HEK293 (cell line): Measurements from ENCODE around the gene KLLN.

ENCODE experiments used
- CTCF ChIA-PET: fragments of 350-600 bp; formaldehyde crosslinking; extraction: SDS; loops from one replicate; lab custom pipeline; 2021; ENCODE audit warnings: antibody characterized with exemption; lab: Yijun Ruan, JAX
- POLR2A ChIA-PET: fragments of 300-600 bp; formaldehyde crosslinking; extraction: SDS; loops from one replicate; lab custom pipeline; 2020; ENCODE audit warnings: antibody characterized with exemption, inconsistent platforms; lab: Yijun Ruan, JAX
- H3K27ac ChIP-seq: fragments of 200-500 bp; sonication (Bioruptor generic); 2 replicates; pipeline ENCODE4 v1.5.1; 2014; ENCODE audit warnings: low read depth, low read length, control low read depth, inconsistent platforms; ENCODE audit errors: extremely low read depth
- H3K36me3 ChIP-seq, 2 experiments: fragments of 200-500 bp in 1 of 2; sonication (Bioruptor generic) in 1 of 2; 1 replicate in 1 of 2; 2 replicates in 1 of 2; pipeline ENCODE4 v1.5.1; 2014 to 2017; ENCODE audit warnings: inconsistent platforms in 2 of 2, low read length in 2 of 2; ENCODE audit not compliant: control insufficient read depth in 2 of 2, insufficient read depth in 1 of 2
- H3K4me1 ChIP-seq: fragments of 200-500 bp; sonication (Bioruptor generic); 2 replicates; pipeline ENCODE4 v1.5.1; 2014; ENCODE audit warnings: mild to moderate bottlenecking, low read length, inconsistent platforms; ENCODE audit not compliant: control insufficient read depth, insufficient read depth
- H3K4me3 ChIP-seq: 2 replicates; pipeline ENCODE4 v1.5.1; 2011; ENCODE audit warnings: low read depth, mild to moderate bottlenecking, control low read depth, low read length, moderate library complexity
- H3K9me3 ChIP-seq: fragments of 200-500 bp; sonication (Bioruptor generic); 2 replicates; pipeline ENCODE4 v1.5.1; 2014; ENCODE audit warnings: low read depth, low read length, inconsistent platforms; ENCODE audit not compliant: control insufficient read depth, insufficient read depth
- BCL11A ChIP-seq: fragments of 450-650 bp; formaldehyde crosslinking; IDR thresholded peaks from 2 replicates; pipeline ENCODE4 v1.5.1; 2016; ENCODE audit warnings: low read depth, missing biosample characterization, missing genetic modification characterization
- KLF7 ChIP-seq: fragments of 450-650 bp; formaldehyde crosslinking; IDR thresholded peaks from 2 replicates; pipeline ENCODE4 v1.5.1; 2016; ENCODE audit warnings: missing biosample characterization, missing genetic modification characterization, borderline replicate concordance
- MZF1 ChIP-seq: fragments of 450-650 bp; formaldehyde crosslinking; IDR thresholded peaks from 2 replicates; pipeline ENCODE4 v1.5.1; 2017; ENCODE audit warnings: missing biosample characterization, missing genetic modification characterization, borderline replicate concordance
- OVOL3 ChIP-seq: fragments of 450-650 bp; formaldehyde crosslinking; IDR thresholded peaks from 2 replicates; pipeline ENCODE4 v1.5.1; 2016; ENCODE audit warnings: missing biosample characterization, missing genetic modification characterization
- SCRT2 ChIP-seq: fragments of 450-650 bp; formaldehyde crosslinking; IDR thresholded peaks from 2 replicates; pipeline ENCODE4 v1.5.1; 2016; ENCODE audit warnings: missing biosample characterization, missing genetic modification characterization
- SP7 ChIP-seq: fragments of 450-650 bp; formaldehyde crosslinking; IDR thresholded peaks from 2 replicates; pipeline ENCODE4 v1.5.1; 2016; ENCODE audit warnings: missing biosample characterization, missing genetic modification characterization
- TRIM28 ChIP-seq: IDR thresholded peaks from 2 replicates; pipeline ENCODE4 v1.6.1; 2011; ENCODE audit warnings: low read length, control low read depth, borderline replicate concordance
- ZBTB21 ChIP-seq: fragments of 450-650 bp; formaldehyde crosslinking; IDR thresholded peaks from 2 replicates; pipeline ENCODE4 v1.5.1; 2017; ENCODE audit warnings: missing biosample characterization, missing genetic modification characterization
- ZFHX2 ChIP-seq: fragments of 450-650 bp; formaldehyde crosslinking; conservative IDR thresholded peaks from 2 replicates; pipeline ENCODE4 v1.5.1; 2016; ENCODE audit warnings: missing biosample characterization, missing genetic modification characterization
- ZIC2 ChIP-seq: fragments of 450-650 bp; formaldehyde crosslinking; IDR thresholded peaks from 2 replicates; pipeline ENCODE4 v1.5.1; 2016; ENCODE audit warnings: missing biosample characterization, missing genetic modification characterization
- ZNF112 ChIP-seq: fragments of 450-650 bp; formaldehyde crosslinking; IDR thresholded peaks from 2 replicates; pipeline ENCODE4 v1.5.0; 2017; ENCODE audit warnings: missing biosample characterization, missing genetic modification characterization
- ZNF157 ChIP-seq: fragments of 450-650 bp; formaldehyde crosslinking; IDR thresholded peaks from 2 replicates; pipeline ENCODE4 v1.5.1; 2016; ENCODE audit warnings: missing biosample characterization, missing genetic modification characterization
- ZNF16 ChIP-seq: fragments of 450-650 bp; formaldehyde crosslinking; IDR thresholded peaks from 2 replicates; pipeline ENCODE4 v1.5.1; 2016; ENCODE audit warnings: low read depth, missing biosample characterization, missing genetic modification characterization
- ZNF239 ChIP-seq: fragments of 450-650 bp; formaldehyde crosslinking; IDR thresholded peaks from 2 replicates; pipeline ENCODE4 v1.5.1; 2016; ENCODE audit warnings: missing biosample characterization, missing genetic modification characterization
- ZNF24 ChIP-seq: fragments of 450-650 bp; formaldehyde crosslinking; IDR thresholded peaks from 2 replicates; pipeline ENCODE4 v1.5.1; 2016; ENCODE audit warnings: missing biosample characterization, missing genetic modification characterization
- ZNF274 ChIP-seq, 2 experiments: fragments of 200-500 bp in 1 of 2; fragments of 450-650 bp in 1 of 2; sonication (Bioruptor generic) in 1 of 2; formaldehyde crosslinking in 1 of 2; IDR thresholded peaks; 2 replicates each; pipeline versions ENCODE4 v1.5.1 to v1.6.1; 2014 to 2016; ENCODE audit warnings: borderline replicate concordance in 1 of 2, inconsistent platforms in 1 of 2, low read length in 1 of 2, missing biosample characterization in 1 of 2, missing genetic modification characterization in 1 of 2
- ZNF366 ChIP-seq: fragments of 450-650 bp; formaldehyde crosslinking; conservative IDR thresholded peaks from 2 replicates; pipeline ENCODE4 v1.5.1; 2016; ENCODE audit warnings: missing biosample characterization, missing genetic modification characterization
- ZNF404 ChIP-seq: fragments of 450-650 bp; formaldehyde crosslinking; IDR thresholded peaks from 2 replicates; pipeline ENCODE4 v1.5.1; 2017; ENCODE audit warnings: missing biosample characterization, missing genetic modification characterization
- ZNF433 ChIP-seq: fragments of 450-650 bp; formaldehyde crosslinking; IDR thresholded peaks from 2 replicates; pipeline ENCODE4 v1.5.1; 2016; ENCODE audit warnings: missing biosample characterization, missing genetic modification characterization, low read depth
- ZNF530 ChIP-seq: fragments of 450-650 bp; formaldehyde crosslinking; IDR thresholded peaks from 2 replicates; pipeline ENCODE4 v1.5.1; 2016; ENCODE audit warnings: low read depth, missing biosample characterization, missing genetic modification characterization
- ZNF555 ChIP-seq: fragments of 450-650 bp; formaldehyde crosslinking; conservative IDR thresholded peaks from 2 replicates; pipeline ENCODE4 v1.5.1; 2017; ENCODE audit warnings: missing biosample characterization, mild to moderate bottlenecking, missing genetic modification characterization, inconsistent platforms
- ZNF600 ChIP-seq: fragments of 450-650 bp; formaldehyde crosslinking; IDR thresholded peaks from 2 replicates; pipeline ENCODE4 v1.5.1; 2016; ENCODE audit warnings: missing biosample characterization, missing genetic modification characterization
- ZNF654 ChIP-seq: fragments of 450-650 bp; formaldehyde crosslinking; IDR thresholded peaks from 2 replicates; pipeline ENCODE4 v1.5.1; 2016; ENCODE audit warnings: low read depth, missing biosample characterization, missing genetic modification characterization
- ZNF660 ChIP-seq: fragments of 450-650 bp; IDR thresholded peaks from 2 replicates; pipeline ENCODE4 v1.5.1; 2018; ENCODE audit warnings: missing biosample characterization, mild to moderate bottlenecking, missing genetic modification characterization
- ZSCAN16 ChIP-seq: fragments of 450-650 bp; formaldehyde crosslinking; IDR thresholded peaks from 2 replicates; pipeline ENCODE4 v1.5.1; 2016; ENCODE audit warnings: missing biosample characterization, missing genetic modification characterization
- ZSCAN23 ChIP-seq: fragments of 450-650 bp; formaldehyde crosslinking; IDR thresholded peaks from 2 replicates; pipeline ENCODE4 v1.5.1; 2016; ENCODE audit warnings: missing biosample characterization, missing genetic modification characterization
- TF ChIP-seq, protein P1 (sequence below): fragments of 450-650 bp; formaldehyde crosslinking; IDR thresholded peaks from 2 replicates; pipeline ENCODE4 v1.5.1; 2017; ENCODE audit warnings: missing biosample characterization, missing genetic modification characterization
- TF ChIP-seq, protein P2 (sequence below): fragments of 450-650 bp; formaldehyde crosslinking; IDR thresholded peaks from 2 replicates; pipeline ENCODE4 v1.5.1; 2016; ENCODE audit warnings: missing biosample characterization, missing genetic modification characterization, borderline replicate concordance
- TF ChIP-seq, protein P3 (sequence below): fragments of 450-650 bp; formaldehyde crosslinking; IDR thresholded peaks from 2 replicates; pipeline ENCODE4 v1.5.1; 2016; ENCODE audit warnings: missing biosample characterization, missing genetic modification characterization, borderline replicate concordance

KLLN gene

DNA sequence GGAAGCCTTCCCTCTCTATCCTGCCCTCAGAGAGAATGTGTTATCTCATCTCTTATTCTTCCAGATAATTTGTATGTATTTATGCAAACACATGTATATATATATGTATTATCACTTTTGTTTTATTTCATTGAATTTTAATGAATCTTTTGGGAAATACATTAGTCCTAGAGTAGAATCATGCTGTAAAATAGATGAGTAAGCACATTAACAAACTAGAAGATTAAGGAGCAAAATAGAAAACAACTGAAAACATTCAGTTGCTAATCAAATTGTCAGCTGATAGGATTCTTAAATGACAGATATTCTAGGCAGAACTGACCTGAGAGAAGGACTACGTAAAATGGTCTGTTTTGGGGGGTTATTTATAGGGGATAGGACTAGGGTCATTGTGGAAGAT, 11.2 kb downstream of the KLLN start:
- Histone ChIP-seq H3K4me1 (peaks cover 13% of the 10 kb centered on the region), H3K27ac (no peak overlapping the region)
- CTCF ChIA-PET = interaction anchor here (0.6 to 4.5 kb wide), 8 partner anchors 11 to 537 kb away, joined by 3 to 26 read pairs (median 4); no protein-coding TSS in a partner anchor
- TF ChIP-seq ZNF366 (tag by site-specific recombination) (no peak), ZBTB21 (tag by site-specific recombination) (no peak), ZNF157 (no peak), ZNF274 (IDR thresholded peaks at IDR 0.05; ENCODE audit: low read length) (no peak), ZNF274 (tag by site-specific recombination; IDR thresholded peaks at IDR 0.05; ENCODE audit: borderline replicate concordance) (no peak), ZFHX2 (tag by site-specific recombination) (no peak), ZNF404 (tag by site-specific recombination) (no peak), ZNF433 (tag by site-specific recombination) (no peak), SP7 (tag by site-specific recombination) (no peak), ZNF555 (tag by site-specific recombination) (no peak), ZNF24 (tag by site-specific recombination) (no peak), ZNF16 (tag by site-specific recombination) (no peak)
- TF ChIP-seq, protein P1, sequence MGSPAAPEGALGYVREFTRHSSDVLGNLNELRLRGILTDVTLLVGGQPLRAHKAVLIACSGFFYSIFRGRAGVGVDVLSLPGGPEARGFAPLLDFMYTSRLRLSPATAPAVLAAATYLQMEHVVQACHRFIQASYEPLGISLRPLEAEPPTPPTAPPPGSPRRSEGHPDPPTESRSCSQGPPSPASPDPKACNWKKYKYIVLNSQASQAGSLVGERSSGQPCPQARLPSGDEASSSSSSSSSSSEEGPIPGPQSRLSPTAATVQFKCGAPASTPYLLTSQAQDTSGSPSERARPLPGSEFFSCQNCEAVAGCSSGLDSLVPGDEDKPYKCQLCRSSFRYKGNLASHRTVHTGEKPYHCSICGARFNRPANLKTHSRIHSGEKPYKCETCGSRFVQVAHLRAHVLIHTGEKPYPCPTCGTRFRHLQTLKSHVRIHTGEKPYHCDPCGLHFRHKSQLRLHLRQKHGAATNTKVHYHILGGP (tag by site-specific recombination) = no peak
- TF ChIP-seq, protein P2, sequence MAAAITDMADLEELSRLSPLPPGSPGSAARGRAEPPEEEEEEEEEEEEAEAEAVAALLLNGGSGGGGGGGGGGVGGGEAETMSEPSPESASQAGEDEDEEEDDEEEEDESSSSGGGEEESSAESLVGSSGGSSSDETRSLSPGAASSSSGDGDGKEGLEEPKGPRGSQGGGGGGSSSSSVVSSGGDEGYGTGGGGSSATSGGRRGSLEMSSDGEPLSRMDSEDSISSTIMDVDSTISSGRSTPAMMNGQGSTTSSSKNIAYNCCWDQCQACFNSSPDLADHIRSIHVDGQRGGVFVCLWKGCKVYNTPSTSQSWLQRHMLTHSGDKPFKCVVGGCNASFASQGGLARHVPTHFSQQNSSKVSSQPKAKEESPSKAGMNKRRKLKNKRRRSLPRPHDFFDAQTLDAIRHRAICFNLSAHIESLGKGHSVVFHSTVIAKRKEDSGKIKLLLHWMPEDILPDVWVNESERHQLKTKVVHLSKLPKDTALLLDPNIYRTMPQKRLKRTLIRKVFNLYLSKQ (tag by site-specific recombination) = no peak
- TF ChIP-seq, protein P3, sequence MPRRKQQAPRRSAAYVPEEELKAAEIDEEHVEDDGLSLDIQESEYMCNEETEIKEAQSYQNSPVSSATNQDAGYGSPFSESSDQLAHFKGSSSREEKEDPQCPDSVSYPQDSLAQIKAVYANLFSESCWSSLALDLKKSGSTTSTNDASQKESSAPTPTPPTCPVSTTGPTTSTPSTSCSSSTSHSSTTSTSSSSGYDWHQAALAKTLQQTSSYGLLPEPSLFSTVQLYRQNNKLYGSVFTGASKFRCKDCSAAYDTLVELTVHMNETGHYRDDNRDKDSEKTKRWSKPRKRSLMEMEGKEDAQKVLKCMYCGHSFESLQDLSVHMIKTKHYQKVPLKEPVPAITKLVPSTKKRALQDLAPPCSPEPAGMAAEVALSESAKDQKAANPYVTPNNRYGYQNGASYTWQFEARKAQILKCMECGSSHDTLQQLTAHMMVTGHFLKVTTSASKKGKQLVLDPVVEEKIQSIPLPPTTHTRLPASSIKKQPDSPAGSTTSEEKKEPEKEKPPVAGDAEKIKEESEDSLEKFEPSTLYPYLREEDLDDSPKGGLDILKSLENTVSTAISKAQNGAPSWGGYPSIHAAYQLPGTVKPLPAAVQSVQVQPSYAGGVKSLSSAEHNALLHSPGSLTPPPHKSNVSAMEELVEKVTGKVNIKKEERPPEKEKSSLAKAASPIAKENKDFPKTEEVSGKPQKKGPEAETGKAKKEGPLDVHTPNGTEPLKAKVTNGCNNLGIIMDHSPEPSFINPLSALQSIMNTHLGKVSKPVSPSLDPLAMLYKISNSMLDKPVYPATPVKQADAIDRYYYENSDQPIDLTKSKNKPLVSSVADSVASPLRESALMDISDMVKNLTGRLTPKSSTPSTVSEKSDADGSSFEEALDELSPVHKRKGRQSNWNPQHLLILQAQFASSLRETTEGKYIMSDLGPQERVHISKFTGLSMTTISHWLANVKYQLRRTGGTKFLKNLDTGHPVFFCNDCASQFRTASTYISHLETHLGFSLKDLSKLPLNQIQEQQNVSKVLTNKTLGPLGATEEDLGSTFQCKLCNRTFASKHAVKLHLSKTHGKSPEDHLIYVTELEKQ (tag by site-specific recombination) = no peak
- TF ChIP-seq, all 188 proteins: peak for 0
- H3K9me3 ChIP-seq = no peaks in the 10 kb centered on the region
- H3K4me3 ChIP-seq = no peak overlapping the region
- POLR2A ChIA-PET = interaction anchor here (1.4 to 2.3 kb wide), 2 partner anchors 10 kb away, joined by 4 to 7 read pairs; no protein-coding TSS in a partner anchor
- H3K36me3 ChIP-seq = no peaks in the 10 kb centered on the region

DNA sequence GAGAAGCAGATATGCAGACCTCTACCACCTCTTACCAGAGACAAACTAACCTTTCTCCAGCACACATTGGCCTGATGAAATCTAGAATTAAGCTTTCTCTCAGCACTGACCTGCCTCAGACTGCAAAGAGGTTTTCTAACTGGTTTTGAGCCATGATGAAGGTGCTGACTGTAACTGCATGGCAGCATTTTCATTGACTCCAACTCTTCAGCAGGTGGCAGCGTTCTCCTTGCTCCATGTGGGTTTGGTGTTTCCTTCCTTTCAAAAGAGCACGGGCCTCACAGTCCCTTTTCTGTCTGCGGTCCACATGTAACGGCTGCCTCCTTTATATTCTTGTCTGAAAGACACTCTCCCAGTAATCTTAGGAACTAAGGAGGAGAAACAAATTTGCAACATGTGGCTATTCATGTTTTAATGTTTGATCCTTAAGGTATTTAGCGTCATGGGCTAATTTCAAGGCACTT, 12.6 kb downstream of the KLLN start:
- H3K9me3 ChIP-seq = no peaks in the 10 kb centered on the region
- CTCF ChIA-PET = interaction anchor here (0.6 to 4.5 kb wide), 19 partner anchors 8 to 714 kb away, joined by 3 to 26 read pairs (median 3); no protein-coding TSS in a partner anchor
- POLR2A ChIA-PET = interaction anchor here (1.4 to 2.3 kb wide), 3 partner anchors 11 to 33 kb away, joined by 4 to 7 read pairs (median 5); partner anchors contain the start of genes ATAD1, KLLN and PTEN
- H3K4me3 ChIP-seq = no peak overlapping the region
- H3K36me3 ChIP-seq = no peaks in the 10 kb centered on the region
- no peak overlapping the region for H3K27ac ChIP-seq
- peaks cover 17% of the 10 kb centered on the region for H3K4me1 ChIP-seq
- TF ChIP-seq ZNF654 (tag by site-specific recombination) (peak; percentile 92), OVOL3 (no peak), ZFHX2 (tag by site-specific recombination) (no peak), ZNF112 (tag by site-specific recombination) (no peak), ZNF239 (tag by site-specific recombination) (peak; percentile 61; the same call in 1 of the 2 replicates), ZNF660 (peak; percentile 53; the same call in 1 of the 2 replicates), KLF7 (tag by site-specific recombination) (no peak), ZNF600 (tag by site-specific recombination) (0 out of 2 replicates have a peak, but pooled peaks have one; percentile 18), BCL11A (tag by site-specific recombination) (no peak), ZSCAN23 (no peak), ZIC2 (tag by site-specific recombination) (no peak), ZNF16 (tag by site-specific recombination) (no peak), SCRT2 (tag by site-specific recombination) (0 out of 2 replicates have a peak, but pooled peaks have one; percentile 12), MZF1 (tag by site-specific recombination) (peak; percentile 48; the same call in 1 of the 2 replicates), ZSCAN16 (tag by site-specific recombination) (no peak), ZNF530 (no peak), TRIM28 (peak; percentile 66; the same call in 1 of the 2 replicates)
